GM10847 (cell line): ENCODE measurements around the gene PNLIP.

Experiments used
- POLR2A ChIP-seq: IDR thresholded peaks from 2 replicates; pipeline ENCODE4 v1.6.1; 2011; ENCODE audit not compliant: insufficient read length; ENCODE audit errors: extremely low read depth

The PNLIP gene

GRCh38 chr10:116545756-116546155 is at the start of gene PNLIP:
PNLIP (plus strand) TSS chr10:116545931; CDS start chr10:116546093, 162 bp downstream.
- TF ChIP-seq POLR2A: no peak

GRCh38 chr10:116504786-116505185 is 40.9 kb upstream of the PNLIP start:
- no peak for TF ChIP-seq POLR2A

DNA sequence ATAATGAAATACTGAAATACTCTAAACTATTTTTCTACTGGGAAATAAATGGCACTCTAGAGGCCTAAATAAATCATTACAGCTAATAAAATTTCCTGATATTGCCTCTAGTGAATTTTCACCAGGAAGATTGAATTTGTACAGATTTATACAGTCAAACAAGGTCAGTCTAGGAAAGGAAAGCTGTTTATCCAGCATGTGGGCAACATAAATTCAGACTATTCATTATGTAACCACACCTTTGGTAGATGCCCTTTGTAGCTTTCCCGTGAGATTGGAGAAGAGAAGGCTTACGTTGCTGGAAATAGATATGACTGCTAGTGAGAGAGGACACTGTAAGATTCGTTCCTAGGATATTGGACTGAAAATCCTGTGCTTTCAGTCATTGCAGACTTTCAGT is 35.2 kb upstream of the PNLIP start:
- TF ChIP-seq POLR2A: no peak

- TF ChIP-seq POLR2A: no peak
Observed at GRCh38 chr10:116511365-116511764, 34.4 kb upstream of the PNLIP start.

- TF ChIP-seq POLR2A: no peak
Observed at GRCh38 chr10:116521424-116522290, 24.1 kb upstream of the PNLIP start.

DNA sequence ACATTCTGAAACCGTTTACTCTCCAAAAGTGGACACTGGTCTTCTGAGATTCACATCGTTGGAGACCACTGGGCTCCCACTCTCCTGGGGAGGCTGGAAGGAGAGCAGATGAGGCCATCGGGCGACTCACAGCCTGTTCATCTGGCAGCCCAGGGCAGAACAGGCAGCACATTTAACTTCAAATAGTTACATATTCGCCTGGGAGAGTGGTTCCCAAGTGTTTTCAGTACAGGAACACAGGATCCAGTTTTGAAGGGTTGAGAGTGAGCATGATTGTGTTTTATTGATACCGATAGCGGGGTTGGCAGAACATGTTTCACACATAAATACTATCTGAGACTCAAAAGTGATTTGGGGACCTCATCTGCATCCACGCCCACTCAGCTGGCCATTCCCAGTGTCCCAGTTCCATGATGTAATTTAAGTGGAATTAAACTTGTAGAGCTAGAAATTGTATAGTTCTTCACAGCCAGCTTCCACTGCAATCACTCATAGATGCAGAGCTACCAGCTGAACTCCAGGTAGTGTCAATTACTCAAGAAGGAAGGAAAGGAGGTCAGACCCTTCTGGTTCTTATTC is 22.8 kb upstream of the PNLIP start:
- no peak for TF ChIP-seq POLR2A

DNA sequence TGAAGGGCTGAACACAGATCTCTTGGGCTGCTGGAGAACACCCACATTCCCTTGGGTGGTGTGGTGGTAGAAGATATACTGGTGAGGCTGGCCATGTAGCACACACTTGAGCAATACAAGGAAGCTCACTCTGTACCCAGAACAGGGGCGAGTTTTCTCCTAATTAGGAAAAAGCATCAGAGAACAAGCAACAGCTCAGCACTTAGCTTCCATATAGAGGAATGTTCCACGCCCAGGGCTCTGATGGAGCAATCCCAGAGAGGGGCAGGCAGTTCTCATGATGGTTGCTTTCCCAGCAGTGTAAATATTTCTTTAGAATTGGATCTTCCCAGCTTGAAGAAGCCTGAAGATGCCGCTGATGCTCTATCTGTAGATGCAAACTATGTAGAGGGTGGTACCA is 21.0 kb upstream of the PNLIP start:
- no peak for TF ChIP-seq POLR2A

DNA sequence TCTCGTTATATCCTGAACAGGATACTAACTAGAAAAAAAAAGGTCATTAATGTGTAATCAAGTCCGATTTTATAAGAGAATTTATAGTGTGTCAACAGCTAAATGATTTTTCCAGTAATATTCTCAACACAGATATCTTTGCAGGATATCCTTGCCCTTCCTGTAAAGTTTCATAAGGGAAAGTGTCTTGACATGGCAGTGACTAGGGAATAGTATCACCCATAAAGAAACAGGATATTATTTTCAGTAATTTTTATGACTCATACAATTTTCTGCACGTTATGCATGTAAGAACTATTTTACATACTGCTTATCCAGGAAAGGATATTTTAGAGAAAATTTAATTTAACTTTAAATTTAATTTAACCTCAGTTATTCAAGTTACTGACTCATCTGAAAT is 19.5 kb upstream of the PNLIP start:
- TF ChIP-seq POLR2A: no peak

DNA sequence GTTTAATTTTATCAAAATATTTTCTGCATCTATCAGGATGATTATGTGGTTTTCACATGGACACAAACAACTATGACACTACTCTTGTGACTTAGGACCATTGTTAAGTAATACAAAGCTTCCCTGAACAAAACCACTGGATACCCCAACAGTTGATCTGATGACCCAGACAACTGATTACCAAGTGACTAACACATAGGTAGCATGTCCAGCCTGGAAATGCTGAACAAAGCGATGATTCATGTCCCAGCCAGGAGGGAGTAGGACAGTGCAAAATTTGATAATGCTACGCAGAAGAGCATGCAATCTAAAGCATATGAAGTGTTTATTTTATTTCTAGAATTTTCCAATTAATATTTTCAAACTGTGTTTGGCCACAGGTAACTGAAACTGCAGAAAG is 8.9 kb upstream of the PNLIP start:
- TF ChIP-seq POLR2A: no peak

GRCh38 chr10:116538456-116538855 is 7.3 kb upstream of the PNLIP start:
- TF ChIP-seq POLR2A: no peak

- TF ChIP-seq POLR2A: no peak
Observed at GRCh38 chr10:116538992-116539391, 6.7 kb upstream of the PNLIP start.

DNA sequence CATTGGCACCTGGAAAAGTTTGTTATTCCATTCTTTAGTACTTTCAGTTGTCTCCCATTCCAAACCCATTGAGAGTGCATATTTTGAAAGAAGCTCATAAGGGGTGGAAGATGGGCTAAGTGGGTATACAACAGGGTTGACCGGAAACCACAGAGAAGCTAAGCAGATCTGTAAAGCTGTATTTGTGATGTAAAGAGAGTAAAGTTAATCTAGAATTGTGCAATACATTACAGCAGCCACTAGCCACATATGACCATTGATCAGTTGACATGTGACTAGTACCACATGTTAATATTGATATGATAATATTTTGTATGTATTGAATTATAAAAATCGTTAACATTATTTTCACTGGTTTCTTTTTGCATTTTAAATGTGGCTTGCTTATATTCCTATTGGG is 4.9 kb upstream of the PNLIP start:
- no peak for TF ChIP-seq POLR2A

- no peak for TF ChIP-seq POLR2A
Observed at GRCh38 chr10:116542007-116542677, 3.6 kb upstream of the PNLIP start.

DNA sequence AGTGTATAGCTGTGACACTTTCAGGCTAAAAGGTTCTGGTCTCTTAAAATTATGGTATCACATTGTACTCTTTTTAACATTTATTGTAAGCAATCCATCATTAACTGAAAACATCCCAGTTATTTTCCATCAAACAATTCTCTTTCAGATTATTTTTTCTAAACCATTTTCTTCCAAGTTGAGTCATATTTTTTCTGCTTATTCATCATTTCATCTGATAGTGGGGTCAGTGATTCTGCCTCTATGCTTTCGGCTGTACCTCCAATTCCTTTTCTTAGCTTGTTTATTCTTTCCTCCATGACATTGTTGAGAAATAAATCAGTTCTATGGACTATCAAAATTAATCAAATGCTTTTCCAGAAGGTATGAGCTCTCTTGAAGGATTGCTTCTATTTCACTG is 609 bp upstream of the PNLIP start:
- no peak for TF ChIP-seq POLR2A

- no peak for TF ChIP-seq POLR2A
Observed at GRCh38 chr10:116548301-116548700, 2.6 kb downstream of the PNLIP start.

DNA sequence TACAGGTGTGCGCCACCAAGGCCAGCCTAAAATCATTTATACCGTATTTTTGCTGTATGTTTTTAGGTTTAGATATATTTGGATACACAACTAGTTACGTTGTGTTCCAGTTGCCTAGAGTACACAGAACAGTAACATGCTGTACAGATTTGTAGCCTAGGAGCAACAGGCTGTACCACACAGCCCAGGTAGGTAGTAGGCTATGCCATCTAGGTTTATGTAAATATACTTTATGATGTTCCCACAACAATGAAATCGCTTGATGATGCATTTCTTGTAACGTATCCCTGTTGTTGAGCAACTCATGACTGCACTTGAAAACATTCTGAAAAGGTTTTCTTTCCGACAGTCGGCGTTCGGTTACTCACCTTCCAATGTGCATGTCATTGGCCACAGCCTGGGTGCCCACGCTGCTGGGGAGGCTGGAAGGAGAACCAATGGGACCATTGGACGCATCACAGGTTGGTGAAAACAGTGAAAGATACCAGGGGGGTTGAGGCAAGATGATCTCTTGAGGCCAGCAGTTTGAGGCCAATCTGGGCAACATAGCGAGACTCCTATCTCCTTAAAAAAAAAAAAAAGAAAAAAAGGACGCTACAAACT is 7.7 kb downstream of the PNLIP start:
- no peak for TF ChIP-seq POLR2A

- no peak for TF ChIP-seq POLR2A
Observed at GRCh38 chr10:116554628-116555027, 8.9 kb downstream of the PNLIP start.
